ENCODE results near the gene RPP25L. TPM values are rescaled to one million over a fixed set of nuclear protein-coding genes. Genes with fewer than 3 reads are reported as not detected.
A peak's percentile ranks its signal among the peaks of the same experiment; 100 is the strongest.

The RPP25L gene
- total RNA-seq, 1 donor from 2014 or later, result 6.1 TPM

GRCh38 chr9:34638138-34638445 lies 26.2 kb upstream of the RPP25L start:
- FAIRE-seq, result no peak
- no peak for DNase-seq (ENCODE audit: low spot score in 2 of 2)

DNA sequence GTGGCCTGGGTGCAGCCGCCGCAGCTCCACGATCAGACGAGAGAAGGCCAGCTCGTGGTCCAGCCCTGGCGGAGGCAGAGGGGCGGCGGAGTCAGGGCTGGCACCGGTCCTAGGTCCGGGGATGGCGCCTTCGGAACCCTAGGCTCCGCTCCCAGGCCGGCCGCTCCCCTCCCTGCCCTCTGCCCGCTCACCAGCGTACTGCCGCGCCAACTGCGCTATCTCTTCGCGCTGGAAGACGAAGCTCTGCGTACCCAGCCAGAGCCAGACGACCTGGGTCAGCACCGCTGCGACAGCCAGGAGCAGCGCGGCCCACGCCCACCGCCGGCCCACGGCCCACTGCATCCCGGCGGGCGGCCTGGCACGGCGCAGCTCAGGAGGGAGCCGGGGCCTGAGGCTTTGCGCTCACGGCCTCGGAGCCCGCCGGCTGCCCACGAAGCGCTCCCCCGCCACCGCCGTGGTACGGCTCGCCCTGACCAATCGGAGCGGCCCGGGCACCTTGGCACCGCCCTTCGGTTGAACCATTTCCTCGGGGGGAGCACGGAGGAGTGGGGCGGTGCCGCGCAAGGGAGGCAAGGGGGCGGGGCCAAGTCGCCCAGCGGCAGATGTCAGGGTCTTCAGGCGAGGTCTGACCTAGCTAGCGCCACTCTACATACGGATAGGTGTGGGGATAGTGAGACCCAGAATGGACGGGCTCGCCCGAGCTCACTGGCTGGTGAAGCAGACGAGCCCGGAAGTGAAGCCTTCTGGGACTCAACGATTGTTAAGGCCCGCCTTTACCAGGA lies 25.6 kb upstream of the RPP25L start, which contains the start of gene SIGMAR1:
Gene SIGMAR1 (minus strand): TSS at position 432 of the 782 bp plus-strand sequence. CDS start 90 bp downstream, at position 342.
- no peak for FAIRE-seq
- DNase-seq (ENCODE audit: low spot score in 2 of 2), result peak; percentile 96

DNA sequence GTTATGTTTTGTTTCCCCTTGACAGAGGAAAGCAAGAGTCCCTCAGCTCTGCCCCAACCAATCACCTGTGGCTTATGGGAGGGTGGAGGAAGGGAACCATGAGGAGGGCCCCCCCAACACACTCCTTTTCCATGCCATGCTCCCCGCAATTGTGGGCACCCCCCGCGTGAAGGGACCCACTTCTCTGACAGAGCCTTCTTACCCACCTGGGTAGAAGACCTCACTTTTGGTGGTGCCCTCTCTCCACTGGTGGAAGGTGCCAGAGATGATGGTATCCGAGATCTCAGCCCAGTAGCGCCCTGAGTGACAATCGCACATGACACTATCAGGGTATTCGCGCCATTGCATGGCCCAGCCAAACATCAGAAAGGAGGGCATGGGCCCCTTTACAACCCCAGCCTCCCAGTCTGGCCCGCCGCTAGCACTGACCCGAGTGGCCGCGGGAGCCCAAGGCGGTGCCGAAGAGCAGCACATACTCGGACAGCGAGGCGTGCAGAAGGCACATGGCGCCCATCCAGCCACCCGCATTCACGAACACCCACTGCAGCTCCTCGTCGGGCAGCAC lies 25.0 kb upstream of the RPP25L start:
- DNase-seq (ENCODE audit: low spot score in 2 of 2), result no peak
- no peak for FAIRE-seq

DNA sequence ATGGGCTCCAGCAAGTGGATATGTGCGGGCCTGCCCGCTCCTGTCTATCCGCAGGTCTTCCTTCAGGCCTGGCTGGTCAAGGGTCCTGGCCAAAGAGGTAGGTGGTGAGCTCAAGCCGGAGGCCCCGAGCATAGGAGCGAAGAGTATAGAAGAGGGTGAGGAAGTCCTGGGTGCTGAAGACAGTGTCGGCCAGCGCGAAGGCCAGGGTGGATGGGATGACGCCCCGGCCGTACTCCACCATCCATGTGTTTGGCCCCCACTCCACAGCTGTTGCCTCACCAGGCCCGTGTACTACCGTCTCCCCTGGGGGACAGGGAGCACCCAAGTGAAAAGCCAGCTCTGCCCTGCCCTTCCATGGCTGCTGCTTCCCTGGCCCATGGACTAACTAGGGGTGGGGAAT lies 23.7 kb upstream of the RPP25L start:
- DNase-seq (ENCODE audit: low spot score in 2 of 2) (no peak), FAIRE-seq (no peak)

GRCh38 chr9:34634551-34635248 lies 22.8 kb upstream of the RPP25L start:
- FAIRE-seq, result no peak
- DNase-seq (ENCODE audit: low spot score in 2 of 2), result no peak

DNA sequence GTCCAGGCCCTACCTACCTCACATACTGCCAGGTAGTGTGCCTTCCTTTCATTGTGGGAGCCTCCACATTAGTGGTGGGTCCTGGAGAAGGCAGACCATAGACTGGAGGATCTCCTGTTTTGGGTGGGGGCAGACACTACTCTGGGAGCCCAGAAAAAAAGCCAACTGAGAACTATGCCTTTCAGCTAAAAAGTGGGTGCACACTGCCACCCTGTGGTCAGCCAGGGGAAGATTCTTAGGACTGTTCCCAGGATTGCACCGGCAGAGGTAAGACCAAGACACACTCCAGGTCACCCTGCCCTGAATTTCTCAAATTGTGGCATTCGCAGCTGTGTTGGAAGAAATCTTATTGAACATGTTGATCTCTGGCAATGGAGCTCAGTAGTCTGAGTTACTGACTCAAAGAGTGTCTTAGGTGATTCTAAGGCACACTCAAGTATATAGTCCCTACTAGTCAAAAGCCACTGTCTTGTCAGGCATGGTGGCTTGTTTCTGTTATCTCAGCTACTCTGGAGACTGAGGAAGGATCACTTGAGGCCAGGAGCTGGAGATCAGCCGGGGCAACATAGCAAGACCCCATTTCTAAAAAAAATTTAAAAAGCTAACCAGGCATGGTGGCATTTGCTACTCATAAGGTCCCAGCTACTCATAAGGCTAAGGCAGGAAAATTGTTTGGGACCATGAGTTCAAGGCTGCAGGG lies 22.1 kb upstream of the RPP25L start:
- DNase-seq (ENCODE audit: low spot score in 2 of 2), result peak; percentile 78
- no peak for FAIRE-seq

DNA sequence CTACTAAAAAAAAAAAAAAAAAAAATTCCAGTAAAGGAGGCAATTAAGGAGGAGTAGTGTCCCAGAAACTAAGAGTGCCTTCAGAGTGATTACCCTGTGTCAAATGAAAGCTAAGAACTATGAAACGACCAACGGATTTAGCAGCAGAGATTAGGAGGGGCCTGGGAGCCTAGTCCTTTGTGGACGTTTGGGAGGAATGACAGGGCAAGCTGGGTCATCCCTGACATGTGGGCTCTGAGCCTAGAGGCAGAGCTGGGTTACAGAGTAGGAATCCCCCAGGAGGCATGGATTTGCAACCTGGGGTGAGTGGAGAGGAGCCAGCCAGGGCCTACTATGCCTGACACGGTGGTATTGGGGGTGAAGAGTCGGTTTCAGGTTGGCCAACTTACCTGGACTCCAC lies 21.3 kb upstream of the RPP25L start:
- FAIRE-seq (no peak), DNase-seq (ENCODE audit: low spot score in 2 of 2) (no peak)

DNA sequence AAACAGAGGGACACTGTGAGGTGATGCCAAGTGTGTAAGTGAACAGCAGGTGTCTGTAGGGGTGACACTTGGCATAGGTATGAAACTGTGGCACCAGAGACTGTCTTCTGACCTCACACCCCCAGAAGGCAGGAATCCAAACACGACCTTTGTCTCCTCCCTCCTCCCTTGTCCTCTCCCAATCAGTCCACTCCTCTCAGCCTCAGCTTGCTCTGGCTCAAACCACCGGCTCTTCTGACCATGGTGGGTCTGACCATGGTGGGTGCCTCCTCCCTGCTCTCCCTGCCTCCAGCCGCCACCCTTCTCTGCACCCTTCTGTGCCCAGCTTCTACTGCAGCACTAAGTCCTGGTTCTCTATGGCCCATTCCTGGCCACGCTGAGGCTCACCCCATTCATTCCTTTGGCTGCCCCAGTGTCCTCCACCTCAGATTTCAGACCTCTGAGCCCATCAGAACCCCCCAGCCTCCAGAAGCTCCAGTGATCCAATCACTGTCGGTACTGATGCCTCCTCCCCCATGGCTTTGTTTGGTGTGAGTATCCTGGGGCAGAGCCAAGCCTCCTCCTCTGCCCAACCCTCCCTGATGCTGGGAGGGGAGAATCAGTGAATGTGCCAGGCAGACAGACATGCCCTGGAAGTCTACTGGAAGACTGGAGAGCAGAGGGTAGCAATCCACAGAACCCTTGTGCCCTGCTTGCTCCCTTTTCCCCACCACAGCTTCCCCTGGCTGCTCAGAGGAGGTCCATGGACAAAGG lies 18.7 kb upstream of the RPP25L start:
- FAIRE-seq (no peak), DNase-seq (ENCODE audit: low spot score in 2 of 2) (no peak)

DNA sequence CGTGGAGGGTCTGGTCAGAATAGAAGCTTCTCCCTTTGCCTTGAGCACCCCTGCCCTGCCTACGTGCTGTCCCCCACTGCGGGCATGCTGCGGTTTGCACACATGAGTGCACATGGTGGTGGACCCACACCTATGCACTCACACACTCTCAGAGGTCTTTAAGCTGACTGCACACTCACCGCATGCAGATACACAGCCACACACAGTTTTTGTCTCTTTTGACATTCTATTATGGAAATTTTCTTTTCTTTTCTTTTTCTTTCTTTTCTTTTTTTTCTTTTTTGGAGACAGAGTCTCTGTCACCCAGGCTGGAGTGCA lies 17.6 kb upstream of the RPP25L start:
- no peak for FAIRE-seq
- DNase-seq (ENCODE audit: low spot score in 2 of 2), result no peak

- FAIRE-seq, result no peak
- peak in 1 of 2 donors; percentile 64 for DNase-seq (ENCODE audit: low spot score in 2 of 2)
Observed at GRCh38 chr9:34628656-34629490, 17.0 kb upstream of the RPP25L start, which contains the start of gene ARID3C. Gene ARID3C (minus strand): TSS chr9:34629066. CDS start chr9:34628014, 1,052 bp downstream.

DNA sequence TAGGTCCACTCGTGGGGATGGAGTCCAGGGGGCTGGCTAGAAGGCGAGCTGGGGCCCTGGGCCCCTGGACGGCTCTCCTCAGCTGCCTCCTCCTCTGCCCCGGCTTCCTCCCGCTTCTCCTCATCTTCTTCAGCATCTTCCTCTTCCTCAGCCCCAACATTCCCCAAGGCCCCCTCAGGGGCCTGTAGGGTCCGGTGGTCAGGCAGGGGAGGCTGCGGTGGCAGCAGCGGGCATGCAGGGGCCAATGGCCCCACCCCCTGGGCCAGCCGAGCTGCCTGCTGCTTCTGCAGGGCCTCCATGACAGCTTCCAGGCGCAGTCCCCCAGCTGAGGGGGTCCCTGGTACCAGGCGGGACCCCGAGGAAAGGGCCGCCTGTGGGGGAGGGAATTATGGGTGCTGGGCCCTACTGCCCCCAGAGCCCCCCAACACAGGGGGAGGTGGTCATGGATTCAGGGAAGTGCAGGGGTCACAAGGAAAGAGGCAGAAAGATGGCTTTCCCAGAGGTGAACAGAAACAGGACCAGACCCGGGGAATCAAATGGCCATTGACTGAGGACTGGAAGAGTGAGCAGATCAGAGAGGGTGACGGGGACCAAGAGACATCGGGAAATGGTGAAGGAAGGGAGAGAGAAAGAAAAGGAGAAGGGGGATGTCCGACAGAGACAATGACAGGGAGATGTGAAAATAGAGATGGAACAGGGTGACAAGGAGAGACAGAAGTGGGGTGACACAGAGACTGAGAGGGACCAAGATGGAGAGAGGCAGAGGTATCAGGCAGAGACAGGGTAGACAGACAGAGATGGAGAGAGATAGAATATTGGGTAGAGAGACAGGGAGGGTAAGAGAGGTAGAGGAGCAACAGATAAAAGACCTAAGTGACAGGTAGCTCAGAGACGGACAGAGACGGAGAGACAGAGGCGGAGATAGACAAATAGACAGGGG lies 16.1 kb upstream of the RPP25L start:
- DNase-seq (ENCODE audit: low spot score in 2 of 2), result no peak

DNA sequence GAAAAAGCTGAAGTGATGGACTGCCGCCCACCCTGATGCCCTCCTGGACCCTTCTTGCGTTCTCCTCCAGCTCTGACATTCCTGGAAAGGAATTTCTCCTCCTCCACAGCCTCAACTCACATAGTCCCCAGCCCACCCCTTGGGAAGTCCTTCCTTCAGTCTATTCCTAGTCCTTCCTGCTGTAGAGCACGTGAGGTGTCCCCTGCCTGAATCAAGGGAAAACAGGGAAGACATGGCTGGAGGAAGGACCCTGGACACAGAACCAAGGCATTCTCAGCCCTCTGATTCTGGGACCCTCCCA lies 13.2 kb upstream of the RPP25L start:
- FAIRE-seq (no peak), DNase-seq (ENCODE audit: low spot score in 2 of 2) (no peak)

More for the DNA sequence above, 16.1 kb upstream of the RPP25L start:
- FAIRE-seq, result no peak

DNA sequence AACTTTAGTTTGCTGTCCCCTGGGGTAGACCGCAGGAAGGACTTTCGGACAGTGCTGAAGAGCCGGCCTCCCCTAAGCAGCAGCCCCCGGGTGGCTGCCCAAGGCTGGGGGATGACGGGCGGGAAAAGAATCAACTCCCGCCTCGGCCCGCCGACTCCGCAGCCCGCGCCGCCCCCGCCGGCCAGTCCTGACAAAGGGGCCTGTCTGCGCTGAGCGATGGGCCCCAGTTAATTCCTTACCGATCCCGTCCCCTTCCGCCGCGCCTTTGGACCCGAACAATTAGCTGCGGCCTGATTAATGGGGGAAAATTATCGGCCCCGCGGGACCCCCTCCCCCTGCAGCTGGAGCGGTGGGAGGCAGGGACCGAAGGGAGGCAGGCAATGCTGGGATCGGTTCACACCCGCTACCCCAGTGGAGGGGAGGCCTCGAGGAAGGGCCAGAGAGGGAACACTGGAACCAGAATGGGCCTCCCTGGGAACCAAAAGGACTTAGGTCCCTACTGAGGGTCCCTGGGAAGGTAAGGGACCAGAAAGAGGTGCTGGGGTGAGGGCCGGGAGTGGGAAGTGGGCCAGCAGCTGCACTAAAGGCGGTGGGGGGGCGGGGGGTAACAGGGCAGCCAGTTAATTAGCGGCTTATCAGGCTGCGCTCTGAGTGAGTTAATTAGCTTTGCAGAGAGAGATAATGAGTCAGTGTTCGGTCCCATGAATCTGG lies 12.7 kb upstream of the RPP25L start:
- no peak for DNase-seq (ENCODE audit: low spot score in 2 of 2)
- FAIRE-seq, result no peak

- FAIRE-seq, result no peak
Observed at GRCh38 chr9:34623374-34624235, 11.7 kb upstream of the RPP25L start.

DNA sequence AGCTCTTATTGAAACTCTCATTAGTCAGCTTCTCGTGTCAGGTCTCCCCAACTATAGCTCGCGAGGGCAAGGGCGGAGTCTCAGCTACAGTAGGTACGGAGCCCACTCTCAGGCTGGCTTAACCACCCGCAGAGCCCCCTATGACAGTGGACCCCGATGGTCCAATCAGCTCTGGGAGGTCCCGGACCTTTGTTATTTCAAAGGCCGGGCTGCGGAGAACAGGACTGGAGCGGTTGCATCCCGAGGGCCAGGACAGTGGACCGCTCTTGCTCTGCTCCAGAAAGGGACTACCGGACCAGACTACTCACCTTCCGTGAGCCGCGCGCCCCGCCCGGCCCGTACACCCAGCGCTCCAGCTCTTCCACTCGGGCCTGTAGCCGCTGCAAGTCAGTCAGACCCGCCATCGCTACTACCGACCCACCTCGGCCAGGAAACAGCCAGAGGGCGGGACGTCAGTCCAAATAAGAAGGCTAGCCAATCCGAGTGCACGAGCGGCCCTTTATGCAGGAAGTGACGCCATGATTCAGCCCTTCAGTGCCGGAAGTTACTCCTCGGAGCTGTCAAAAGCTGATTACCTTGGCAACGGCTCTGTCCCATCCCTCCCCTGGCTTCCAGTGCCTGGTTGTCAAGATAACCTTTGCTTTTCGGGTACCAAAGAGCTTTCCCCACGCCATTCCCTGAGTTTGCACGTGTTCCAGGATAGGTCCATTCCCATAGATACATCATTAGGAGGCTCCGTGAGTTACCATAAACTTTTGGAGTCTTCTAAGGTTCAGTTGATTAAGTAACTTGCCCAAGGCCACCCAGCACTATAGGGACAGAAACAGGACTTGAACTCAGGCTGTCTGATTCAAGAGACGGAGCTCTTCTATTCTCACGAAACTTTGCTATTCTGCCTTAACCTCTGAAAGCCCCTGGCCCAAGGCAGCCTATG lies 8.4 kb upstream of the RPP25L start, which contains the start of gene DCTN3:
Gene DCTN3 (minus strand): TSS at position 435 of the 934 bp plus-strand sequence. CDS start 31 bp downstream, at position 404.
- FAIRE-seq (peak; percentile 10), DNase-seq (ENCODE audit: low spot score in 2 of 2) (peak; percentile 92 to 98)

More at GRCh38 chr9:34623374-34624235, 11.7 kb upstream of the RPP25L start:
- no peak for DNase-seq (ENCODE audit: low spot score in 2 of 2)

- DNase-seq (ENCODE audit: low spot score in 2 of 2) (no peak), FAIRE-seq (no peak)
Observed at GRCh38 chr9:34615132-34615531, 3.2 kb upstream of the RPP25L start.

Measured in frontal cortex (tissue), 4 donors.